ENCODE data around the gene BCAP29.
A peak's percentile ranks its signal among the peaks of the same experiment; 100 is the strongest.

The BCAP29 gene

DNA sequence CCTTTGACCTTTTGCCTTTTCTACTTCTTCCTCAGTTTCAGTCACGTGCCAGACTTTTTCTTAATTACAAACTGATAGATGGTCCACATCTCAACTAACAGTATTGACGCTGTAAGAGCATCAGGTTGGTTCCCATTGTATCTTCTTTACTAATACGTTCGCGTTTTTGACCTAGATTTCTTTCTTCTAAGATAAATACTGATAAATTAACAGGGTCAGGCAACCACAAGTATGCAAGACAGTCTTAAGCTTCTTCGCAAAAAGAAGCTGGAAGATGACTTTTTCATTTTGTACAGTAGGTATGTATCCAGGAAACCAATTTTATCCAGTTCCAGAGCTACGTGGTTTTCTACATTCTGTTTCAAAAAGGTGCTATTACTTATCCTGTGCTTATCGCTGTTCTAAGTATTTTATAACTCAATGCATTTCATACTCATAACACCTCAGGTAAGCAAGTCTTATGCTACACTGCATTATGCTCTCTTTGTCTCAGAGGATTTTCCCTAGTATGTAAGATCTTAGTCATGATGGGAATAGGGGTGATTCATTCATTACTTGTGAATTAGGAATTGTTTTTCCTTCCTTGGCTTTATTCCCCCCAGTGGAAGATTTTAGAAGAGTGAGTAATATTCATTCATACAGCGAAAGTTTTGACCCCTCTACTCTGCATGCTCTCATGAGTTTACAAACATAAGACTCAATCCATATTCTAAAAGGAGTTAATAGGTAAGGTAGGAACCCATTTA, 15.3 kb upstream of the BCAP29 start:
- peak overlapping the region; percentile 85 for H3K4me3 ChIP-seq (ENCODE audit: low read depth, low read length)
- TF ChIP-seq, protein P1, sequence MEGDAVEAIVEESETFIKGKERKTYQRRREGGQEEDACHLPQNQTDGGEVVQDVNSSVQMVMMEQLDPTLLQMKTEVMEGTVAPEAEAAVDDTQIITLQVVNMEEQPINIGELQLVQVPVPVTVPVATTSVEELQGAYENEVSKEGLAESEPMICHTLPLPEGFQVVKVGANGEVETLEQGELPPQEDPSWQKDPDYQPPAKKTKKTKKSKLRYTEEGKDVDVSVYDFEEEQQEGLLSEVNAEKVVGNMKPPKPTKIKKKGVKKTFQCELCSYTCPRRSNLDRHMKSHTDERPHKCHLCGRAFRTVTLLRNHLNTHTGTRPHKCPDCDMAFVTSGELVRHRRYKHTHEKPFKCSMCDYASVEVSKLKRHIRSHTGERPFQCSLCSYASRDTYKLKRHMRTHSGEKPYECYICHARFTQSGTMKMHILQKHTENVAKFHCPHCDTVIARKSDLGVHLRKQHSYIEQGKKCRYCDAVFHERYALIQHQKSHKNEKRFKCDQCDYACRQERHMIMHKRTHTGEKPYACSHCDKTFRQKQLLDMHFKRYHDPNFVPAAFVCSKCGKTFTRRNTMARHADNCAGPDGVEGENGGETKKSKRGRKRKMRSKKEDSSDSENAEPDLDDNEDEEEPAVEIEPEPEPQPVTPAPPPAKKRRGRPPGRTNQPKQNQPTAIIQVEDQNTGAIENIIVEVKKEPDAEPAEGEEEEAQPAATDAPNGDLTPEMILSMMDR (IDR thresholded peaks at IDR 0.05; ENCODE audit: borderline replicate concordance, insufficient read depth, low read depth, low read length) = no peak

GRCh38 chr7:107570298-107570697, 9.7 kb upstream of the BCAP29 start:
- H3K4me3 ChIP-seq (ENCODE audit: low read depth, low read length) = no peak overlapping the region
- TF ChIP-seq, protein P1 (IDR thresholded peaks at IDR 0.05; ENCODE audit: borderline replicate concordance, insufficient read depth, low read depth, low read length) = no peak

DNA sequence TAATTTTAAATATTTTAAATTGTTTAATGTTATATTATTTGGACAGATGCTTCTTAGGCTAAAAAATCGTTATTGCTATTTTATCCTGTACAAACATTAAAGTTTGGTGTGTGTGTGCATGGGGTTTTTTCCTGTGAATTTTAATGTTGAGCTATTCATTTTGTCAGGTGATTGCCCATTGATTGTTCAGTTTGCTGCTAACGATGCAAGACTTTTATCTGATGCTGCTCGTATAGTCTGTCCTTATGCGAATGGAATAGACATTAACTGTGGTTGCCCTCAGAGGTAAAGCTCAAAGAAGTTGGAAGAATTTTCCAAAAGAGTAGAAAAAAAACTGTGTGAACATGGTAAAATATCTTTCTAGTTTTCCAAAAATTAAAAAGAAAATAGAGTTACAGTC, 6.5 kb upstream of the BCAP29 start:
- TF ChIP-seq, protein P1 (IDR thresholded peaks at IDR 0.05; ENCODE audit: borderline replicate concordance, insufficient read depth, low read depth, low read length) = no peak
- H3K4me3 ChIP-seq (ENCODE audit: low read depth, low read length) = no peak overlapping the region

- TF ChIP-seq, protein P1 (IDR thresholded peaks at IDR 0.05; ENCODE audit: borderline replicate concordance, insufficient read depth, low read depth, low read length) = no peak
- peak overlapping the region; percentile 93 for H3K4me3 ChIP-seq (ENCODE audit: low read depth, low read length)
Measured at GRCh38 chr7:107579554-107579884, 527 bp upstream of the BCAP29 start.

DNA sequence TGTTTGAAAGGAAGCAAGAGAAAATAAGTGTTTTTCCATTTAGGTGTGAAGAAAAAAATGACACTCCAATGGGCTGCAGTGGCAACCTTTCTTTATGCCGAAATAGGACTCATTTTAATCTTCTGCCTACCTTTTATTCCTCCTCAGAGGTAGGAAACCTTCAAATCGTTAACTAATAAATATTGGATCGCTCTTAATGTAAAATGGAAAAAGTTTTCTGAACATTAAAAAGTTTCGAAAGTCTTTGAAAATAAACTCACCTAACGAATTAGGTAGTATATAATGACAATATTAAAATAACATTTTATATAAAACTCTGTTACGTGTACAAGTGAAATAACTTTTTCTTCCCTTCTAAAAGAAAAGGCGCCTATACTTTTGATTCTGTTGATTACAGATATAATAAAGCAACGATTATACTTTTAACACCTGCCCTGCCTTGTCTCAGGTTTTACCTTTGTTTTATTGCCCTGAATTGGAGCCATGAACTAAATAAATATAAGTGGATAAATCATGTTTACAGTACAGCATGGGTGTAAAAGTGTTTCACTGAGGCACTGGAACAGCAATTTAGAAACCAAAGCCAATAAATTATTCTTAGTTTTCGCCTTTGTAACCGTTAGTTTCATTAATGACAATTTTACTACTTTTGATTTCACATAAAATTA, 804 bp downstream of the BCAP29 start:
- H3K4me3 ChIP-seq (ENCODE audit: low read depth, low read length) = peak overlapping the region; percentile 93
- TF ChIP-seq, protein P1 (IDR thresholded peaks at IDR 0.05; ENCODE audit: borderline replicate concordance, insufficient read depth, low read depth, low read length) = no peak

DNA sequence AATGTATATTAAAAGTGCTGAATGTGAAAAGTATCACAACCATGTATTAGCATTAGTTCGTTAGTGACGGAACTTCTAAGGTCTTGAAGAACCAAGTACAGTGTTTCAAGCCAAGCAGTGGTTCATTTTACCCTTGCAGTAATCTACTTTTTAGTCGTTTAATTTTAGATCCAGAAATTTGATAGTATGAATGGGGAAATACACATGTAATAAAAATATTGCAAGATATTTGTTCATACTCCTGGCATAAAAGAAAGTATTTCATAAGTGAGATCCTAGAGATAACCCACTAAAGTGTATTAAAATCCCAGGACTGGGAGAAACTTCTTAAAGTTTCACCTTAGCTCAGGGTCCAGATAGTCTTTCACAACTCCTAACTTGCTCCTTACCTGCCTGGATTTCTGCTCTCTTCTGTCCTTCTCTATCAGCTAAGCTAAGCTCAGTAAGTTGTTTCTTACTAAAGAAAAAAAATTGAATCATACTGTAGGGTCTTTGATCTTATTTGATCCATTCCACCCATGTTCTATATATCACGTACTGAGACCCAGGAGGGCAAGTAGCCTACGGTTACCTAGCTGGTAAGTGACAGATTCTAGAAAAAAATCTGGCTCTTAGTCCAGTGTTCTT, 1.5 kb downstream of the BCAP29 start:
- H3K4me3 ChIP-seq (ENCODE audit: low read depth, low read length) = no peak overlapping the region
- TF ChIP-seq, protein P1 (IDR thresholded peaks at IDR 0.05; ENCODE audit: borderline replicate concordance, insufficient read depth, low read depth, low read length) = no peak

Data from GM12875 (cell line).